ENCODE measurements around the gene DES.
"Not testable (repeated sequence)": the region's sequence is repeated elsewhere in the genome, so short reads cannot be mapped to it uniquely, and the experiment has no call there.

The DES gene

DNA sequence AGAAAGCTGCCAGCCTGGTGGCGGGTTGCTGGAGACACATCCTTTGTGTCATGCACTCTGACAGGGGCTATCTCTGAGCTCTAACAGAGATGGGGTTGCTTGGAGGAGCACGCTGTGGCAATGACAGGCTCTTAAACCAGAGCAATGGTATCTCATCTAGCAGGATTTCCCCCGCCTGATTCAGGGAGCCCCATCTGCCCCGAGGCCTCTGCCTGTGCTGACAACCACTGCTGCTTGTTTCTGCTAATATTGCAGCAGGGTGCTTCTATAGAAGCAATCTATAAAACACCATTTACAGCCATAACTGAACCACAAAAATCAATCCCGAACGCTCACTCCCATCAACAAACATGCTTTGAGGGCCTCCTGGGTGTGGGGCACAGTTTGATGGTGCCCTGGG lies 17.6 kb upstream of the DES start:
- DNase-seq: no peak

DNA sequence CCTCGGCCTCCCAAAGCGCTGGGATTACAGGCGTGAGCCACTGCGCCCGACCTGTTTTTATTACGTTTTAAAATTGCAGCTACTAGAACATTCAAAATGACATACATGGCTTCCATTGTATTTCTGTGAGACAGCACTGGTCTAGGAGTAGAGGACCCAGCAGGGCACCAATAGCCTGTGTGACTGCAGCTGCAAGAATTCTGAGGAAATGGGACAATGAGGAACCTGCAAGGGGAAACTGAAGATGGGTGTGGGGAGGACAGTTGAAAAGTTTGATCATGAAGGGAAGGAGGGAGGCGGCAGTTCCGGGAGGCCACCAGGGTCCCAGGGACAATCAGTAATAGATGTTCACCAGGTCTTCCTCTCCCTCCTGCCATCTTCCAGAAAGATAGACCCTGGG lies 16.6 kb upstream of the DES start:
- DNase-seq: no peak

DNA sequence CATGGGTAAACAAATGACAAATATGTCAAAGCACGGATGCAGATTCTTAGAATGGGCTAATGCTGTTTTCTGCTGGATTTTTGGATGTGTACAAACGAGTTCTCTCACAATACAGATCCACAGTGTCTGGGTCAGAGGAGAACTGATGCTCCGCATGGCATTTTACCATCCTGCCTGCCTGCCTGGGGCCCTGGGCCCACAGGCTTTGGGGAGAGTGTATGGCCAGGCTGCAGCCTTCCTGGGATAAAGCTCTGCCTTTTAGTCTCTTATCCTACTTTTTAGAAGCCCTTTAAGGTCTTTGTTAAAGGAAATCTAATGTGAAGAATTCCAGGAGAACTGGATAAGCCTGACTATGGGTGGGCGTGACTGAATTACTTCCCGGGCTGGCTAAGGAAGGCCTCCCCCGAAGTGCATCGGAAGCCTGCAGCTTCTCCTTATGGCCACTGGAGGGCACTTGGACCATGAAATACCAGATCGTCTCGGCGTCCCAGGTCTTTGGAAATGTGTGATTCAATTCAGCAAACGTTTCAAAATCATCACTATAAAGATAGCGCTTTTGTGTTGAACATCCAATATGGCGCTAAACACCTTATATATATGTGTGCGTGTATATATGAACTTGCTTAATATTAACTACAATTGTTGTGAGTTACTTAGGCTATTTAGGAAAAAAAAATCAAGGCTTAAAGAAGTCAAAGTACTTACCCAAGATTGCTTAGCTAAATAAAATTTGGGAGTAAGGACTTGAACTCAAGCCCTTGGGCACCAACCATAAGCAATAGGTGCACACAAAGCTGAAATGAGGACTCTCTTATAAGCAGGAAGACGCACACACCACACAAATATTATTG lies 15.3 kb upstream of the DES start:
- DNase-seq: peak; percentile 61

DNA sequence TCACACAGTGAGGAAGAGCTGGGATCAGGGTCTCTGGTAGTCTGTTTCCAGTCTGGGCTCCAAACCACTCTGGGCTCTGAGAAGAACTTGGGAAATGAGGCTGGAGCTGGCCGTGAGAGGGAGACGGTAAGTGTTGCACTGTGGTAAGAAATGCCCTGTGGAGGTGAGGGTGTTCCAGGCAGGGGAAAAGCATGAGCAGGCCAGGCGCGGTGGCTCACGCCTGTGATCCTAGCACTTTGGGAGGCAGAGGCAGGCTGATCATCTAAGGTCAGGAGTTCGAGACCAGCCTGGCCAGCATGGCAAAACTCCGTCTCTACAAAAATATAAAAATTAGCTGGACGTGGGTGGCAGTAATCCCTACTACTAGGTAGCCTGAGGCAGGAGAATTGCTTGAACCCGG lies 14.3 kb upstream of the DES start:
- no peak for DNase-seq

DNA sequence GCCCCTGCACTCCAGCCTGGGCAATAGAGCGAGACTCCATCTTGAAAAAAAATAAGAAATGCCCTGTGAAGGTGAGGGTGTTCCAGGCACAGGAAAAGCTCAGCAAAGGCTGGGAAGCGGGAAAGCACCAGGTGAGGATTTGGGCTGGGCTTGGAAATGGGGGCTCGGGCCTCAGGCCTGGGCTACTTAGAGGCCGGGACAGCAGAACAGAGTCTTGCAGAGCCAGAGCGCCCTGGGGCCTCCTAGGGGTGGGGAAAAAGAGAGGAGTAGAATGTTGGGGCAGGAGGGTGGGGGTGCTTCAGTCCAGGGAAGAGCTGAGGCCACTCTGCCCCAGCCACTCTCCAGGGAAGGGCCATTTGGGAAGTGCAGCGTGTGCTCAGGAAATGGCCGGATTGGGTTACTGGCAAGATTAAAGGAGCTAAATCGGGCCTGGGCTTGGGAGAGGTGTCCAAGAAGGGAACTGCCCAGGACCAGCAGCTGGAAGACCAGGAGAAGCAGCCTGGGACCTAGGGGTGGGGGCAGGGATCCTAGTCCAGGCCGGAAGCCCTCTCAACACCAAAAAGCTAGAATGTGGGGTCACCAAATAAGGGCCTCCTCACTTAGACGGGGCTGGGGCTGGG lies 13.8 kb upstream of the DES start:
- DNase-seq: no peak

DNA sequence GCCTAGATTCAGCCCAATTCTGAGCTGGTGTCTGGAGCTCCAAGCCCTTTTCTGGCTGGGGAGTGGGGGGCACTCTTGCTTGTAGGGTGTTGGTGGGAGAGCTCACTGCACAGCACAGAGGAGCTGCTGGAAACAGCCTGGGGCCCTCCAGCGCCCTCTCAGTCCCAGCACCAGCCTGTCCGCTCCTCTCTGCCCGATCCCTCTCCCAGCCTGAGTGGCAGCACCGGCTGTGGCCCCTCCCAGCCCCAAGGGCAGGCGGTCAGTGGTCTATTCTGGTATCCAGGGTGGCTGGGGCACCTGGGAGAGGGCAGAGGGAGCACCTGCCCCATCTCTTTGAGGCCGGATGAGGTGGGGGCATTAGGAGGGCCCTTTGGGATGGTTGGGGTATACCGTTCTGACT lies 13.2 kb upstream of the DES start:
- no peak for DNase-seq

DNA sequence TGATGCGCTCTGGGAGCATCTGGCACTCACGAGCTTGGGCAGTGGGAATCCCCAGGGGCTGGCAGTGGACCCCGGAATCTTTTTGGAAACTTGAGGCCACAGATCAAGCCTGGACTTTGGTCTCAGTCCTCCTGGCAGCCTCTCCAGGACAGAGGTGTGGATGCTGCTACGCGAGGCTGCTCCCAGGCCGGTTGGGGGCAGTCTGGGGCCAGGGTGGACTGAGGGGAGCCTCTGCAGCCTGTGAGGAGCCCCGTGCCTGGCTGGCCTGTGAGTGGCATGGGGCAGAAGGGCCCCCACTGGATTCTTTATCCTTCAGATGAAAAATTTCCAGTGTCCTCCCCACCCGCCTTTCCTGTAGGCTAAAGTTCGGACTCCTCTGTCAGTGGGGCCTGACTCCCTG lies 12.7 kb upstream of the DES start:
- no peak for DNase-seq

DNA sequence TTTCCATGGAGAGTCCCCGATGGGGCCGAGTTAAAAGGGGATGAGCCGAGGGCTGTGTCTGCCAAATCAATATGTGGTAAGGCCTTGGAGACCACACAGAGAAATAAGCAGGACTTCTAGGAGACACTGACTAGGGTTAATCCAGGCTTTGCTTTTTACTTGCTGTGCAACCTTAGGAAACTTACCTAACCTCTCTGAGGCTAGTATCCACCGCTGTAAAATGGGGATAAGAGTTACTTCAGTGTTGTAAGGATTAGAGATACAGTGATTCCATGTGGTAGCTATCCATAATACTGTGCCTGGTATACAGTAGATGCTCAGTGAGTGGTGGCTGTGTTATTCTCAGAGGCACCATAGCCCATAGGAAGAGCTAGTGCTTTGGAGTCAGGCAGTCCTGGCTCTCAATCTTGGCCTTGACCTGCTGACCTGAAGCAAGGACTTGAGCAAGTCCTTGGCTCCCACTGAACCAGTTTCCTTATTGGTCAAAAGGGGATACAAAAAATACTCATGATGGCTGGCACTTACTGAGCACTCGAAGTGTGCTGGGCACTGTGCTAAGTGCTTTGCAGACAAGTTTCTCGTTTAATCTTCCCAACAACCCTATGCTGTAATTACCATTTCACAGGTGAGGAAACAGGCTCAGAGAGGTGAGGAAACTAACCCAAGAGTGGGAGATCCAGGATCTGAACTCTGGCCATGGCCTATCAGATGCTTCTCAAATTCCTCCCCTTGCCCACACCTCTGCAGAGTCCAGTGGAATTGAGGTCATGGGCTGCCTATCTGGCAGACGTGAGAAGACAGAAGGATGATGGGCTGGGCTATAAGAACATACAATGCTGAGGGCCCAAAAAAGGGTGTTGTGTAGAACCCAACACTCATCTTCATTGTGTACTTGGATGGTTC lies 12.0 kb upstream of the DES start:
- DNase-seq: no peak

DNA sequence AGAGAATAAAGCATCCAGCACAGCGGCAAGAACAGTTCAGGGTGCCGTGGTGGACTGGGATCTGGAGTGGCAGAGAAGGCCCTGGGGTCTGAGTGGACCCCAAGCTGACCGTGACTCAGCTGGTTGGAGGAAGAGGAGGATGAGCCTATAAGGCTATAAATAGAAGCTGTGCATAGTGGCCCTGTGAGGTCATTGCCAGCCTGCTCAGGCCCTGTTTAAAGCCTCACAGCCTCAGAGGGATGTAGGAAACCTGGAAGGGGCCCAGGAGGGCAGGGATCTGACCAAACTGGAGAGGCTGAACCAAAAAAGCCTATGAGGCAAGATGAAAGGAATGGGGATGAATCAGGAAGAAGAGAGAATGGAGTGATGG lies 11.3 kb upstream of the DES start:
- DNase-seq: no peak

DNA sequence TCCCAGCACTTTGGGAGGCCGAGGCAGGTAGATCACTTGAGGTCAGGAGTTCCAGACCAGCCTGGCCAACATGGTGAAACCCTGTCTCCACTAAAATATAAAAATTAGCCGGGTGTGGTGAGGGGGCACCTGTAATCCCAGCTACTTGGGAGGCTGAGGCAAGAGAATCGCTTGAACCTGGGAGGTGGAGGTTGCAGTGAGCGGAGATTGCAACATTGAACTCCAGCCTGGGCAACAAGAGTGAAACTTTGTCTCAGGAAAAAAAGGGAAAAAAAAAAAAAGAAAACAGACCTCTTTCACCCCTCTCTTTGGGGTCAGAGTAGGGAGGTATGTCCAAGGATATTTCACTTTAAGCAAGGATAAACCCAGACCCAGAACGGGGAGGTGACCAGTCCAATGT lies 10.8 kb upstream of the DES start:
- not testable (repeated sequence) for DNase-seq

DNA sequence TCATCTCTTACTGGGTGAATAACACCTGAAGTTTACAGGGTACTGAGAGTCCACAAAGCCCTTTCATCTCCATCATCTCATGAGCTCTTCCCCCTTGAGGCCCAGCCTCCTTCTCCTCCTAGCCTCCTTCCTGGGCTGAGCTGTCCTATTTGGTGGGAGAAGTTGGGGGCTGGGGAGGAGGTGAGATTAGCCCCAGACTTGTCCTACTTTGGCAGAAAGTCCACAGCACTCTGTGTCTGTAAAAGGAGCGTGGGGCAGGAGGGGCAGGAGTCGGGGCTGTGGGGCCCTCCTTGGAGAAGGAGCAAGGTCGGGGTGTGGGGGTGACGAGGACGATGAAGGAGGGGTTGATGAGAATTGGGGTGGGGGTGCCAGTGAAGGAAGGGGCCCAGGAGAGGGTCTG lies 10.0 kb upstream of the DES start:
- no peak for DNase-seq

DNA sequence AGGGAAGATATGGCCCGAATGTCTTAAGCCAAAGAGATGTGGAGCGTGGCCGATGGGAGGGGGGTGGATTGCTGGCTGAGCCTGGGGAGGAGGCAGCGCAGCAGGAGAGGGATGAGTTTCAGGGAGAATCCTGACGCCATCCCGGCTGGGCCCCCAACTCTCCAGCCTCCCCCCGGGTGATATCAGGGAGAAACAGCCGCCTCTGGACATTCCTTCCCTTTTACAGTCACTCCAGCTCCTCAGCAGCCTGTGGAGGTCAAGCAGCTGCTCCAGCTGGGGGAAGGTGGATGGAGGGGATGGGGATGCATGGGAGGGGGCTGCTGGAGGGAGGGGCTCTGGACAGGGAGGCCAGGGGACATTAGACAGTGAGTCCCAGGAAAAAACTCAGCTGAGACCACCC lies 9.5 kb upstream of the DES start:
- DNase-seq: no peak

DNA sequence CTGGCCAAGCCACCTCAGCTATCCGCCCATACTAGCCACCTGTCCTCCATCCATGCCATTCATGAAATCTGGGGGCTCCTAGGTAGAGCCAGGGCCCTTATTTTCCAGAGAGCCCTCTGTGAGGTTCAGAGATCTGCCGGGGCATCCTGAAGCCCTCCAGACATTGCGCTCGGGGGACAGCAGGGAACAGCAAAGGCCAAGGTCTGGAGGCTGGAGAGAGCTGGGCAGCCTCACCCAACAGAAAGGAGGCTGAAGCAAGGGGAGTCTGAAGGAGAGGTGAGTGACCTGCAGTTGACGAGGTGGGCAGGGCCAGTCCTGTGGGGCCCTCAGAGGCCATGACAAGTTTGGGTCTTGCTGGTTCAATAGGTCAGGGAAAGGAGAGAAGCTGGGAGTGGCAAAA lies 8.6 kb upstream of the DES start:
- DNase-seq: no peak

DNA sequence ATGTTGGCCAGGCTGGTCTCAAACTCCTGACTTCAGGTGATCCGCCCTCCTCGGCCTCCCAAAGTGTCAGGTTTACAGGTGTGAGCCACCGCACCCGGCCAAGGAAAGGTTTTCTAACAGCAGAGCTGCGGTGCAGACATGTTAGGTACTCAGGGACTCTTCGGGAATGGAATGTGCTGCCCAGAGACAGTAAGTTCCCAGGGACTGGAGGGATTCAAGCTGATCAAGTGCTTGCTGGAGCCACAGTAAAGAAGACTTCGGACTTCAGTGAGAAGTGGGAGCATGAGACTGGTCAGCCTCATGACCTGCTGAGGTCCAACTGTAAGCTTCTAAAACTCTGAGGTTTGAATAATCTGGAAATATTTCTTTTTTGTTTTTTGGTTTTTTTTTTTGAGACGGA lies 7.8 kb upstream of the DES start:
- no peak for DNase-seq

DNA sequence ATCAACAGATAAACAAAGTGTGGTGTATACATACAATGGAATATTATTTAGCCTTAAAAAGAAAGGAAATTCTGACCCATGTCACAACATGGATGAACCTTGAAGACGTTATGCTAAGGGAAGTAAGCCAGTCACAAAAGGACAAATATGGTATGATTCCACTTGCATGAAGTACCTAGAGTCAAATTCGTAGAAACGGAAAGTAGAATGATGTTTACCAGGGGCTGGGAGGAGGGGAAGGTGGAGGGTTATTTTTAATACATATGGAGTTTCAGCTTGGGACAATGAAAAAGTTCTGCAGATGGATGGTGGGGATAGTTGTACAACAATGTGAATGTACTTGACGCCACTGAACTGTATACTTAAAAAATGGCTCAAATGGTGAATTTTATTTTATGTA lies 3.3 kb upstream of the DES start:
- DNase-seq: no peak

DNA sequence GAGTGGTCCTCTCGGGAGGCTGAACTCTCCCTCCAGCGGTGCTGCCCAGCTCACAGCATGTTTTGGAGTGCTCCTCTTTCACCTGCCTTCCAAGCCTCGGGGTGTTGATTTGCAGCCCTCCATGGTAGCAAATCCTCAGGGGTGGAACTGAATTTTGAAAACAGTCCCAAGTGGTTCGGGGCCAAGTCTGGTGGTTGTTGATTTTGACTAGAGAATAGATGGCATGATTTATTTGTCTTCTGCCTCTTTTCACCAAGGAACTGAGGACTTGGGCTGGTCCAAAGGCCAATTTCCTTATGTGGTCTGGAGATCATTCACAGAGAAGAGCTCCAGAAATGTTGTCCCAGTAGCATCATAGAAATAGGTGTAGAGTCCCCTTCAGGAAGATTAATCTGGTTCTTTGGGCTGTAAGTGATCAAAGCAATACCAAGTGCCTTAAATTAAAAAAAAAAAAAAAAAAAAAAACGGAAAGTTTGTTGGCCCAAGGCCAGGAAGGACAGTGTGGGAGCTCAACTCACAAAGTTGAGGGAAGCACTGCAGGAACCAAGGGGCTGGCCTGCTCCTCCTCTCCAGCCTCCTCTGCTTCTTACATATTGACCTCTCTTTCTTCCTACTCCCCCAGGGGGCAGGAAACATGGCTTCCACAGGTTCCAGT lies 2.5 kb upstream of the DES start:
- DNase-seq: no peak

DNA sequence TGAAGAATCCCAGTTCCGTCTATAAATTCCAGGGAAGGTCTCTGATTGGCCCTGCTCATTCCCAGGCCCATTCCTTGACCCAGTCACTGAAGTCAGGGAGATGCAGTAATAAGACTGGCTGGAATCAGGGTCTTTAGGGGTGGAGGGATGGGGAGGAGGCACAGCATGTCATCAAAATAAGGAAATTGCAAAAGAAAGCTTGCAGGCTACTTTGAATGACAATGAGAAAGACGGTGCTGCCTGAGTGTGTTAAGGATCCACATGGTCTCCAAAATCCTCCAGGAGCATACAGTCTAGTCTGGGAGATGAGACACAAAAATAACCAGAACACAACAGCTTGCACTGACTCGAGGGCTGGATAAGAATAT lies 2.0 kb upstream of the DES start:
- DNase-seq: no peak

DNA sequence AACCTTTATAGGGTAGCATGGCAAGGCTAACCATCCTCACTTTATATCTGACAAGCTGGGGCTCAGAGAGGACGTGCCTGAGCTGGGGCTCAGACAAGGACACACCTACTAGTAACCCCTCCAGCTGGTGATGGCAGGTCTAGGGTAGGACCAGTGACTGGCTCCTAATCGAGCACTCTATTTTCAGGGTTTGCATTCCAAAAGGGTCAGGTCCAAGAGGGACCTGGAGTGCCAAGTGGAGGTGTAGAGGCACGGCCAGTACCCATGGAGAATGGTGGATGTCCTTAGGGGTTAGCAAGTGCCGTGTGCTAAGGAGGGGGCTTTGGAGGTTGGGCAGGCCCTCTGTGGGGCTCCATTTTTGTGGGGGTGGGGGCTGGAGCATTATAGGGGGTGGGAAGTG lies 1.2 kb upstream of the DES start:
- no peak for DNase-seq

DNA sequence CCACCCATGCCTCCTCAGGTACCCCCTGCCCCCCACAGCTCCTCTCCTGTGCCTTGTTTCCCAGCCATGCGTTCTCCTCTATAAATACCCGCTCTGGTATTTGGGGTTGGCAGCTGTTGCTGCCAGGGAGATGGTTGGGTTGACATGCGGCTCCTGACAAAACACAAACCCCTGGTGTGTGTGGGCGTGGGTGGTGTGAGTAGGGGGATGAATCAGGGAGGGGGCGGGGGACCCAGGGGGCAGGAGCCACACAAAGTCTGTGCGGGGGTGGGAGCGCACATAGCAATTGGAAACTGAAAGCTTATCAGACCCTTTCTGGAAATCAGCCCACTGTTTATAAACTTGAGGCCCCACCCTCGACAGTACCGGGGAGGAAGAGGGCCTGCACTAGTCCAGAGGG lies 803 bp upstream of the DES start:
- no peak for DNase-seq

DNA sequence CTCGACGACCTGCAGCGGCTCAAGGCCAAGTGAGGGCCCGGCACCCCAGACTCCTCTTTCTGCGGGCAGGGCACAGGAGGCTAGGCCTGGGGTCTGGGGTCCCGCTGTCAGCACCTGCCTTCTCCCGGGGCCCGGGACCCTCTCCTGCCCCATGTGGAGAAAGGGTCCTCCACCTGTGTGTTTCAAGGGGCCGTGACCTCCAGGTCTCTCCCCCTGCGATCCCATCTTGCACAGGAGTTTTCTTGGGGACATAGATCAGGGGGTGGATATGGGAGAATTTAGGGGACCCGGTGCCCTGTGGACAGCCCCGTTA lies 791 bp downstream of the DES start:
- DNase-seq: no peak

DNA sequence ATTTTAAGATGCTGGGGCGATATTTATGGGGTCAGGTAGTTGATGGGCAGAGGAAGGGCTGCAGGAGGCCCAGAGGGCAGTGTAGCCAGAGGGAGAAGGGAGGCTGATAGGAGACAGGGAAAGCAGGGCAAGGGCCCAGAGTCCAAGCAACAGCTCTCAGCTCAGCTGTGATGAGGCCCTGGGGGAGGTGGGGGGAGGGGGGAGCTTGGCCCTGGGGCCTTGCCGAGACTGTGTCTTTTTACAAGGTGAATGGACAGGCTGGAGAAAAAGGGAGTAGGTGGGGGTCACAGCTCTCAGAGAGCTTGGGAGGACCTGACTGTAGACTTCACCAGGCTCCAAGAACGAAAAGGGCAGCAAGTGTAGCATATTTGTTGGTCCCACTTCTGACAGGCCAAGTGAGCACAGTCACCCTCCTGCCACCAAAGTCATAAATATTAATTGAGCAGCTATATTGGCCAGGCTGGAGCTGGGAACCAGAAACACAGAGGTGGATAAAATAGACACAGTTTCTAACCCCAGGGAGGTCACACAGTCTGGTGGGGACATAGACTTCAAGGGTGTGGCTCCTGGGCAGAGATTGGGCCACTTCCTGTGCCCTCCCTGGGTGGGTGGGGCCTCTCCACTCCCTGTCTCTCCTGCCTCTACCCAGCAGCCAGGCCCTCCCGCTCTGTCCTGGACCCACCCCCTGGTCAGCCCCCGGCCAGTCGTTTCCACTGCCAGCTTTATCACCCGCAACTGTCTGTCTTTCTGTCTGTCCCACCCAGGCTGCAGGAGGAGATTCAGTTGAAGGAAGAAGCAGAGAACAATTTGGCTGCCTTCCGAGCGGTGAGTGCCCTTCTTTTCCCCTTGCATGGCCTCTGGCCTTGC lies 1.4 kb downstream of the DES start:
- no peak for DNase-seq

DNA sequence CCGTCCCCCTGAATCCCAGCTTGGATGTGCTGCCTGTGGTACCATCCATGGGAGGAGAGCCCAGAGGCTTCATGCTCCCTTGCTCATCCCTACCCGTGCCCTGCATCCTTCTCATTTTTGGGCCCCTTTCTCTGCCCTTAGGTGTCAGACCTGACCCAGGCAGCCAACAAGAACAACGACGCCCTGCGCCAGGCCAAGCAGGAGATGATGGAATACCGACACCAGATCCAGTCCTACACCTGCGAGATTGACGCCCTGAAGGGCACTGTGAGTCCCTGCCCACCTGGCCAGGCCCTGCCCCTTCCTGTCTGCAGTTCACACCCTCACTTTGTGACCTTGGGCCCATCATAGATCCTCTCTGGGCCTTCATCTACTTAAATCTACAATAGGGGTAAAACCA lies 2.5 kb downstream of the DES start:
- no peak for DNase-seq

DNA sequence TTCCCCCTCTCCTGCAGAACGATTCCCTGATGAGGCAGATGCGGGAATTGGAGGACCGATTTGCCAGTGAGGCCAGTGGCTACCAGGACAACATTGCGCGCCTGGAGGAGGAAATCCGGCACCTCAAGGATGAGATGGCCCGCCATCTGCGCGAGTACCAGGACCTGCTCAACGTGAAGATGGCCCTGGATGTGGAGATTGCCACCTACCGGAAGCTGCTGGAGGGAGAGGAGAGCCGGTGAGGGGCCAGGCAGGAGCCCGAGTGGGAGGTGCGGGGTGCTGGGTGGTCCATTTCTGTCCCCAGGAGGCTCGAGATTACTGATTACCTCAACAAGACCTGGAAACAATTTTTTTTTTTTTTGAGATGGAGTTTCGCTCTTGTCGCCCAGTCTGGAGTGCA lies 3.1 kb downstream of the DES start:
- no peak for DNase-seq

All from stimulated activated CD4-positive, alpha-beta T cell treated with anti-CD3 and anti-CD28 coated beads, Interleukin-1b, Interleukin-23, amount 100 ng/mL, for 48 hours (primary cell).